Thoracic aorta (tissue), 2 donors: ENCODE measurements around the gene STRN3. TPM values are rescaled to one million over a fixed set of nuclear protein-coding genes. Genes with fewer than 3 reads are reported as not detected.

ENCODE experiments used
- ATAC-seq: fragments of 150-250 bp; one replicate; pipeline ENCODE4 v1.8.0; 2017; ENCODE audit warnings: low read depth; ENCODE audit not compliant: insufficient number of reproducible peaks, low FRiP score
- DNase-seq: peaks from one replicate; pipeline ENCODE4 v3.0.0-alpha.2; 2020; ENCODE audit warnings: low spot score
- H3K27ac ChIP-seq, 2 donors: fragments of 200-600 bp; sonication (generic); 1 replicate in 1 of 2; 2 replicates in 1 of 2; pipeline ENCODE4 v1.5.1; 2016; ENCODE audit warnings: mild to moderate bottlenecking in 2 of 2, moderate library complexity in 2 of 2
- H3K27me3 ChIP-seq: fragments of 200-600 bp; sonication (generic); replicated peaks from 2 replicates; pipeline ENCODE4 v1.6.0; 2016; ENCODE audit warnings: mild to moderate bottlenecking; ENCODE audit not compliant: insufficient read depth
- H3K36me3 ChIP-seq: fragments of 200-600 bp; sonication (generic); one replicate; pipeline ENCODE4 v1.5.1; 2016
- H3K4me1 ChIP-seq, 2 donors: fragments of 200-600 bp; sonication (generic); 1 replicate in 1 of 2; 2 replicates in 1 of 2; pipeline versions ENCODE4 v1.5.1 to v1.6.0; 2016; ENCODE audit warnings: low read depth in 2 of 2, mild to moderate bottlenecking in 1 of 2; ENCODE audit not compliant: control insufficient read depth in 1 of 2
- H3K4me3 ChIP-seq: fragments of 200-600 bp; sonication (generic); 2 replicates; pipeline ENCODE4 v1.5.1; 2016; ENCODE audit warnings: mild to moderate bottlenecking
- H3K9me3 ChIP-seq: fragments of 200-600 bp; sonication (generic); 2 replicates; pipeline ENCODE4 v1.5.1; 2016
- CTCF ChIP-seq: fragments of 200-600 bp; sonication (generic); IDR thresholded peaks from one replicate; pipeline ENCODE4 v1.5.1; 2019; ENCODE audit warnings: antibody characterized with exemption
- total RNA-seq, 2 donors: library from RNA; depleted of rRNA; stranded (reverse); fragments of >200 nt; gene quantifications; one replicate each; pipeline versions ENCODE4 v1.1.0 to v1.2.3, GENCODE V29; 2016

Gene STRN3
- total RNA-seq: 10 to 100 TPM; 39.5 to 41.2 TPM

- H3K27ac ChIP-seq: peak within 1 kb of the TSS; percentile 94 to 100
- H3K4me1 ChIP-seq: peaks cover 15 to 35% of the 10 kb centered on the region in 2 donors
- TF ChIP-seq CTCF: no peak
- H3K27me3 ChIP-seq: no peaks in the 10 kb centered on the region
- no peak for ATAC-seq
- H3K9me3 ChIP-seq: no peaks in the 10 kb centered on the region
- no peak for DNase-seq
- H3K36me3 ChIP-seq: no peaks in the 10 kb centered on the region
- peak within 1 kb of the TSS; percentile 99 for H3K4me3 ChIP-seq
Measured at GRCh38 chr14:31026077-31026449, at the start of gene STRN3. Gene STRN3 (minus strand): TSS chr14:31026379. CDS start chr14:31026185, 194 bp downstream.

- Histone ChIP-seq H3K27ac (no peak overlapping the region), H3K4me3 (no peak overlapping the region), H3K4me1 (peaks cover 16 to 22% of the 10 kb centered on the region in 2 donors), H3K9me3 (no peaks in the 10 kb centered on the region), H3K36me3 (no peaks in the 10 kb centered on the region), H3K27me3 (no peaks in the 10 kb centered on the region)
- no peak for DNase-seq
- ATAC-seq: no peak
- TF ChIP-seq CTCF: no peak
Measured at GRCh38 chr14:31075144-31075543, 49.0 kb upstream of the STRN3 start.

- DNase-seq: no peak
- no peaks in the 10 kb centered on the region for H3K9me3 ChIP-seq
- H3K4me1 ChIP-seq: no peaks in the 10 kb centered on the region
- no peak overlapping the region for H3K27ac ChIP-seq
- H3K4me3 ChIP-seq: no peak overlapping the region
- no peak for TF ChIP-seq CTCF
- H3K27me3 ChIP-seq: no peaks in the 10 kb centered on the region
- no peak for ATAC-seq
- no peaks in the 10 kb centered on the region for H3K36me3 ChIP-seq
Measured at GRCh38 chr14:31071151-31071550, 45.0 kb upstream of the STRN3 start.

- Histone ChIP-seq H3K36me3 (no peaks in the 10 kb centered on the region), H3K27me3 (no peaks in the 10 kb centered on the region), H3K4me1 (no peaks in the 10 kb centered on the region), H3K9me3 (no peaks in the 10 kb centered on the region), H3K27ac (no peak overlapping the region), H3K4me3 (no peak overlapping the region)
- no peak for ATAC-seq
- no peak for TF ChIP-seq CTCF
- DNase-seq: no peak
Measured at GRCh38 chr14:31070431-31070830, 44.3 kb upstream of the STRN3 start.

GRCh38 chr14:31069343-31069742 lies 43.2 kb upstream of the STRN3 start:
- no peak overlapping the region for H3K27ac ChIP-seq
- TF ChIP-seq CTCF: no peak
- H3K4me1 ChIP-seq: no peaks in the 10 kb centered on the region
- H3K9me3 ChIP-seq: no peaks in the 10 kb centered on the region
- no peaks in the 10 kb centered on the region for H3K36me3 ChIP-seq
- ATAC-seq: no peak
- no peaks in the 10 kb centered on the region for H3K27me3 ChIP-seq
- H3K4me3 ChIP-seq: no peak overlapping the region
- no peak for DNase-seq
